ENCODE measurements around the gene SLC39A2. TPM values are rescaled to one million over a fixed set of nuclear protein-coding genes. Genes with fewer than 3 reads are reported as not detected.

SLC39A2 gene
- total RNA-seq, 2 donors from 2014 or later = 1.7 to 20.1 TPM

GRCh38 chr14:20997115-20997514 lies 2.0 kb upstream of the SLC39A2 start:
- DNase-seq (ENCODE audit: low spot score) = no peak
- no peaks in the 10 kb centered on the region for H3K4me1 ChIP-seq (replicated peaks)
- 57% methylated on average over 4 of the region's 4 CpGs for WGBS
- no peak for TF ChIP-seq CTCF (IDR thresholded peaks at IDR 0.05)
- no peak for TF ChIP-seq POLR2AphosphoS5 (IDR thresholded peaks at IDR 0.05)
- TF ChIP-seq POLR2A (IDR thresholded peaks at IDR 0.05) = no peak
- peaks cover 10 to 18% of the 10 kb centered on the region in 2 donors for H3K36me3 ChIP-seq
- no peaks in the 10 kb centered on the region for H3K27me3 ChIP-seq (replicated peaks; ENCODE audit: insufficient read depth)
- H3K9me3 ChIP-seq = no peaks in the 10 kb centered on the region
- H3K27ac ChIP-seq = no peak overlapping the region
- no peak overlapping the region for H3K4me3 ChIP-seq
- intact Hi-C loops (cut with DNase I) = no loop called here

GRCh38 chr14:20997564-20997963 lies 1.5 kb upstream of the SLC39A2 start:
- H3K27me3 ChIP-seq (replicated peaks; ENCODE audit: insufficient read depth) = no peaks in the 10 kb centered on the region
- no peaks in the 10 kb centered on the region for H3K4me1 ChIP-seq (replicated peaks)
- 52% methylated on average over 6 of the region's 6 CpGs for WGBS
- DNase-seq (ENCODE audit: low spot score) = no peak
- intact Hi-C loops (cut with DNase I) = no loop called here
- no peak overlapping the region for H3K27ac ChIP-seq
- peaks cover 10 to 18% of the 10 kb centered on the region in 2 donors for H3K36me3 ChIP-seq
- TF ChIP-seq POLR2A (IDR thresholded peaks at IDR 0.05) = no peak
- no peak for TF ChIP-seq CTCF (IDR thresholded peaks at IDR 0.05)
- TF ChIP-seq POLR2AphosphoS5 (IDR thresholded peaks at IDR 0.05) = no peak
- no peak overlapping the region for H3K4me3 ChIP-seq
- no peaks in the 10 kb centered on the region for H3K9me3 ChIP-seq

GRCh38 chr14:20998139-20998538 lies 954 bp upstream of the SLC39A2 start:
- Histone ChIP-seq H3K9me3 (no peaks in the 10 kb centered on the region), H3K36me3 (peaks cover 10 to 18% of the 10 kb centered on the region in 2 donors), H3K4me1 (replicated peaks) (no peaks in the 10 kb centered on the region), H3K27me3 (replicated peaks; ENCODE audit: insufficient read depth) (no peaks in the 10 kb centered on the region), H3K4me3 (no peak overlapping the region), H3K27ac (peak overlapping the region in 1 of 2 donors; percentile 35)
- intact Hi-C loops (cut with DNase I) = no loop called here
- TF ChIP-seq POLR2A (IDR thresholded peaks at IDR 0.05) (no peak), POLR2AphosphoS5 (IDR thresholded peaks at IDR 0.05) (peak; percentile 8), CTCF (IDR thresholded peaks at IDR 0.05) (no peak)
- WGBS = 34% methylated on average over 3 of the region's 3 CpGs
- peak; percentile 28 for DNase-seq (ENCODE audit: low spot score)

GRCh38 chr14:20999591-20999990 lies 498 bp downstream of the SLC39A2 start:
- no peak for TF ChIP-seq POLR2AphosphoS5 (IDR thresholded peaks at IDR 0.05)
- Histone ChIP-seq H3K4me3 (no peak overlapping the region), H3K36me3 (peaks cover 10 to 17% of the 10 kb centered on the region in 2 donors), H3K27me3 (replicated peaks; ENCODE audit: insufficient read depth) (no peaks in the 10 kb centered on the region), H3K27ac (no peak overlapping the region), H3K4me1 (replicated peaks) (no peaks in the 10 kb centered on the region), H3K9me3 (no peaks in the 10 kb centered on the region)
- no peak for DNase-seq (ENCODE audit: low spot score)
- intact Hi-C loops (cut with DNase I) = no loop called here
- 65% methylated on average over 4 of the region's 4 CpGs for WGBS

- WGBS = 73% methylated on average over 7 of the region's 7 CpGs
- H3K9me3 ChIP-seq = no peaks in the 10 kb centered on the region
- no peak for DNase-seq (ENCODE audit: low spot score)
- intact Hi-C loops (cut with DNase I) = no loop called here
- no peaks in the 10 kb centered on the region for H3K27me3 ChIP-seq (replicated peaks; ENCODE audit: insufficient read depth)
- H3K4me1 ChIP-seq (replicated peaks) = no peaks in the 10 kb centered on the region
- H3K27ac ChIP-seq = no peak overlapping the region
- TF ChIP-seq CTCF (IDR thresholded peaks at IDR 0.05) (no peak), POLR2AphosphoS5 (IDR thresholded peaks at IDR 0.05) (no peak), POLR2A (IDR thresholded peaks at IDR 0.05) (no peak)
- peaks cover 2 to 4% of the 10 kb centered on the region in 2 donors for H3K36me3 ChIP-seq
- no peak overlapping the region for H3K4me3 ChIP-seq
Observed at GRCh38 chr14:21001218-21001617, 2.1 kb downstream of the SLC39A2 start.
